ENCODE results near the gene HS1BP3.

Gene HS1BP3

GRCh38 chr2:20623741-20624155, 27.1 kb downstream of the HS1BP3 start:
- H3K4me3 ChIP-seq (ENCODE audit: low read depth, low read length) = no peak overlapping the region
- DNase-seq (ENCODE audit: low read depth) = no peak

- no peak overlapping the region for H3K4me3 ChIP-seq (ENCODE audit: low read depth, low read length)
- DNase-seq (ENCODE audit: low read depth) = no peak
These were observed 27.7 kb downstream of the HS1BP3 start for GRCh38 chr2:20623241-20623640.

GRCh38 chr2:20622731-20623130, 28.2 kb downstream of the HS1BP3 start:
- H3K4me3 ChIP-seq (ENCODE audit: low read depth, low read length) = no peak overlapping the region
- no peak for DNase-seq (ENCODE audit: low read depth)

GRCh38 chr2:20622296-20622686, 28.6 kb downstream of the HS1BP3 start:
- no peak for DNase-seq (ENCODE audit: low read depth)
- no peak overlapping the region for H3K4me3 ChIP-seq (ENCODE audit: low read depth, low read length)

- H3K4me3 ChIP-seq (ENCODE audit: low read depth, low read length) = no peak overlapping the region
- DNase-seq (ENCODE audit: low read depth) = no peak
These were observed 29.3 kb downstream of the HS1BP3 start for GRCh38 chr2:20621366-20622295.

GRCh38 chr2:20620696-20621365, 30.1 kb downstream of the HS1BP3 start:
- no peak overlapping the region for H3K4me3 ChIP-seq (ENCODE audit: low read depth, low read length)
- DNase-seq (ENCODE audit: low read depth) = no peak

GRCh38 chr2:20620271-20620681, 30.6 kb downstream of the HS1BP3 start:
- no peak for DNase-seq (ENCODE audit: low read depth)
- H3K4me3 ChIP-seq (ENCODE audit: low read depth, low read length) = no peak overlapping the region

GRCh38 chr2:20619624-20620024, 31.3 kb downstream of the HS1BP3 start:
- H3K4me3 ChIP-seq (ENCODE audit: low read depth, low read length) = no peak overlapping the region
- no peak for DNase-seq (ENCODE audit: low read depth)

GRCh38 chr2:20618886-20619521, 31.9 kb downstream of the HS1BP3 start:
- no peak for DNase-seq (ENCODE audit: low read depth)
- no peak overlapping the region for H3K4me3 ChIP-seq (ENCODE audit: low read depth, low read length)

GRCh38 chr2:20618468-20618885, 32.4 kb downstream of the HS1BP3 start:
- H3K4me3 ChIP-seq (ENCODE audit: low read depth, low read length) = no peak overlapping the region
- DNase-seq (ENCODE audit: low read depth) = no peak

GRCh38 chr2:20617892-20618467, 32.9 kb downstream of the HS1BP3 start:
- peak; percentile 100 for DNase-seq (ENCODE audit: low read depth)
- no peak overlapping the region for H3K4me3 ChIP-seq (ENCODE audit: low read depth, low read length)

GRCh38 chr2:20617081-20617575, 33.8 kb downstream of the HS1BP3 start:
- DNase-seq (ENCODE audit: low read depth) = no peak
- no peak overlapping the region for H3K4me3 ChIP-seq (ENCODE audit: low read depth, low read length)

GRCh38 chr2:20616341-20616871, 34.5 kb downstream of the HS1BP3 start:
- H3K4me3 ChIP-seq (ENCODE audit: low read depth, low read length) = no peak overlapping the region
- no peak for DNase-seq (ENCODE audit: low read depth)

GRCh38 chr2:20615466-20616241, 35.2 kb downstream of the HS1BP3 start:
- no peak for DNase-seq (ENCODE audit: low read depth)
- H3K4me3 ChIP-seq (ENCODE audit: low read depth, low read length) = no peak overlapping the region

- no peak for DNase-seq (ENCODE audit: low read depth)
- H3K4me3 ChIP-seq (ENCODE audit: low read depth, low read length) = no peak overlapping the region
These were observed 35.8 kb downstream of the HS1BP3 start for GRCh38 chr2:20615068-20615465.

GRCh38 chr2:20614201-20615067, 36.5 kb downstream of the HS1BP3 start:
- no peak for DNase-seq (ENCODE audit: low read depth)

GRCh38 chr2:20612925-20613916, 37.7 kb downstream of the HS1BP3 start:
- H3K4me3 ChIP-seq (ENCODE audit: low read depth, low read length) = no peak overlapping the region
- no peak for DNase-seq (ENCODE audit: low read depth)

More at GRCh38 chr2:20614201-20615067, 36.5 kb downstream of the HS1BP3 start:
- H3K4me3 ChIP-seq (ENCODE audit: low read depth, low read length) = no peak overlapping the region

Data from skeletal muscle cell (primary cell).